Glutamatergic neuron (in vitro differentiated cells): ENCODE results near the gene FOLR2. TPM values are rescaled to one million over a fixed set of nuclear protein-coding genes. Genes with fewer than 3 reads are reported as not detected.
A peak's percentile ranks its signal among the peaks of the same experiment; 100 is the strongest.

Experiments used
- DNase-seq: peaks from one replicate; pipeline ENCODE4 v3.0.0; 2022
- H3K27ac Mint-ChIP-seq: one replicate; pipeline ENCODE4 v1.8.0; 2020; ENCODE audit warnings: mild to moderate bottlenecking, mixed read lengths, inconsistent platforms; ENCODE audit not compliant: unreplicated experiment
- H3K27me3 Mint-ChIP-seq: one replicate; pipeline ENCODE4 v1.8.0; 2020; ENCODE audit warnings: mild to moderate bottlenecking, moderate library complexity, mixed read lengths, inconsistent platforms; ENCODE audit not compliant: unreplicated experiment
- H3K36me3 Mint-ChIP-seq: one replicate; pipeline ENCODE4 v1.8.0; 2020; ENCODE audit warnings: mild to moderate bottlenecking, mixed read lengths, inconsistent platforms; ENCODE audit not compliant: unreplicated experiment
- H3K4me1 Mint-ChIP-seq: one replicate; pipeline ENCODE4 v1.8.0; 2020; ENCODE audit warnings: mild to moderate bottlenecking, low read depth, mixed read lengths, inconsistent platforms; ENCODE audit not compliant: unreplicated experiment
- H3K4me3 Mint-ChIP-seq: one replicate; pipeline ENCODE4 v1.8.0; 2020; ENCODE audit warnings: mild to moderate bottlenecking, mixed read lengths, inconsistent platforms; ENCODE audit not compliant: unreplicated experiment
- H3K9me3 Mint-ChIP-seq: one replicate; pipeline ENCODE4 v1.8.0; 2020; ENCODE audit warnings: mild to moderate bottlenecking, moderate library complexity, mixed read lengths, inconsistent platforms; ENCODE audit not compliant: unreplicated experiment
- CTCF ChIP-seq: fragments of 200-600 bp; sonication (generic); IDR thresholded peaks from one replicate; pipeline ENCODE4 v1.5.0; 2021; ENCODE audit not compliant: partially characterized antibody, unreplicated experiment
- total RNA-seq: library from RNA; stranded (reverse); fragmentation: NEBNext Ultra II Directional; extraction: Animal tissue kit (Norgen Biotek cat#: 25700); gene quantifications from one replicate; pipeline ENCODE4 v1.2.1, GENCODE V29; 2021; ENCODE audit not compliant: unreplicated experiment

The FOLR2 gene
- total RNA-seq, 1 donor from 2014 or later: not detected

- DNase-seq: no peak
- Mint-ChIP-seq H3K27ac (no peak overlapping the region), H3K4me1 (peaks cover 9% of the 10 kb centered on the region), H3K9me3 (peaks cover 5% of the 10 kb centered on the region), H3K36me3 (no peaks in the 10 kb centered on the region), H3K4me3 (peak overlapping the region; percentile 42), H3K27me3 (peaks cover 11% of the 10 kb centered on the region)
- no peak for TF ChIP-seq CTCF
Observed at GRCh38 chr11:72226701-72227100, 10.1 kb downstream of the FOLR2 start.

GRCh38 chr11:72227316-72228228 is 11.0 kb downstream of the FOLR2 start:
- no peak overlapping the region for H3K4me3 Mint-ChIP-seq
- peaks cover 3% of the 10 kb centered on the region for H3K9me3 Mint-ChIP-seq
- H3K27me3 Mint-ChIP-seq: peaks cover 8% of the 10 kb centered on the region

GRCh38 chr11:72228229-72228843 is 11.7 kb downstream of the FOLR2 start:
- no peak for TF ChIP-seq CTCF
- peaks cover 9% of the 10 kb centered on the region for H3K4me1 Mint-ChIP-seq
- H3K4me3 Mint-ChIP-seq: no peak overlapping the region
- no peaks in the 10 kb centered on the region for H3K36me3 Mint-ChIP-seq
- DNase-seq: peak; percentile 43
- peaks cover 3% of the 10 kb centered on the region for H3K9me3 Mint-ChIP-seq
- no peak overlapping the region for H3K27ac Mint-ChIP-seq
- peaks cover 8% of the 10 kb centered on the region for H3K27me3 Mint-ChIP-seq

More at GRCh38 chr11:72227316-72228228, 11.0 kb downstream of the FOLR2 start:
- H3K36me3 Mint-ChIP-seq: no peaks in the 10 kb centered on the region
- no peak overlapping the region for H3K27ac Mint-ChIP-seq
- peaks cover 9% of the 10 kb centered on the region for H3K4me1 Mint-ChIP-seq
- no peak for DNase-seq
- no peak for TF ChIP-seq CTCF

GRCh38 chr11:72228844-72229231 is 12.2 kb downstream of the FOLR2 start:
- DNase-seq: no peak
- Mint-ChIP-seq H3K4me1 (peaks cover 9% of the 10 kb centered on the region), H3K9me3 (peaks cover 5% of the 10 kb centered on the region), H3K4me3 (no peak overlapping the region), H3K27ac (no peak overlapping the region), H3K27me3 (peaks cover 8% of the 10 kb centered on the region), H3K36me3 (no peaks in the 10 kb centered on the region)
- no peak for TF ChIP-seq CTCF
